ENCODE data around the gene POLR3B.
"Not testable (repeated sequence)": the region's sequence is repeated elsewhere in the genome, so short reads cannot be mapped to it uniquely, and the experiment has no call there.

DNA sequence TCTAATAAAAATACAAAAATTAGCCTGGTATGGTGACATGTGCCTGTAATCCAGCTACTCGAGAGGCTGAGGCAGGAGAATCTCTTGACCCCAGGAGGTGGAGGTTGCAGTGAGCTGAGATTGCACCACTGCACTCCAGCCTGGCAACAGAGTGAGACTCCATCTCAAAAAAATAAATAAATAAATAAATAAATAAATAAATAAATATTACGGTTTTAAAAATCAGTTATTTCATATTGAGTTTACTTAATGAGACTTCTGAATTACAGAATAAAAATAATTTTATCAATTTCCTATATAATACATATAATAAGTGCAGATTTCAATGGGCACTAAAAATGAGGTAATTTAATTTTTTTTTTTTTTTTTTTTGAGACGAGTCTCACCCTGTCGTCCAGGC lies 44.1 kb upstream of the POLR3B start:
- not testable (repeated sequence) for TF ChIP-seq YY1 (IDR thresholded peaks at IDR 0.05; ENCODE audit: insufficient read depth, insufficient read length); ZNF274 (IDR thresholded peaks at IDR 0.05; ENCODE audit: low read depth, low read length)

Measured in NT2/D1 (cell line).